ENCODE results near the gene MDFIC.

GRCh38 chr7:115008465-115009114 is 86.7 kb downstream of the MDFIC start:
- TF ChIP-seq CTCF (conservative IDR thresholded peaks at IDR 0.05; ENCODE audit: low read depth in 2 of 2) (no peak), ZNF114 (CRISPR knock-in tag; IDR thresholded peaks at IDR 0.05) (no peak), POLR2AphosphoS5 (IDR thresholded peaks at IDR 0.05; ENCODE audit: low read depth) (no peak), EZH2 (IDR thresholded peaks at IDR 0.05; ENCODE audit: low read depth, unreplicated experiment) (no peak), ETS1 (IDR thresholded peaks at IDR 0.05) (no peak), REST (IDR thresholded peaks at IDR 0.05; ENCODE audit: unreplicated experiment) (no peak), ZNF331 (CRISPR knock-in tag; IDR thresholded peaks at IDR 0.05; ENCODE audit: low read depth) (no peak), CREB1 (CRISPR knock-in tag; IDR thresholded peaks at IDR 0.05; ENCODE audit: low read depth) (no peak), NANOG (IDR thresholded peaks at IDR 0.05; ENCODE audit: borderline replicate concordance) (no peak), EZH2phosphoT487 (IDR thresholded peaks at IDR 0.05; ENCODE audit: unreplicated experiment) (no peak), JUNB (IDR thresholded peaks at IDR 0.05; ENCODE audit: unreplicated experiment) (no peak), ZNF462 (CRISPR knock-in tag; IDR thresholded peaks at IDR 0.05) (no peak)
